ENCODE measurements around the gene CYYR1.
A peak's percentile ranks its signal among the peaks of the same experiment; 100 is the strongest.

The CYYR1 gene

GRCh38 chr21:26572702-26573381, at the start of gene CYYR1:
Gene CYYR1, minus strand, starts transcription at chr21:26573286. Its CDS starts 346 bp downstream, at chr21:26572940.
- Histone ChIP-seq H3K27me3 (no peaks in the 10 kb centered on the region), H3K4me2 (no peak within 1 kb of the TSS), H3K27ac (no peak within 1 kb of the TSS), H3K9me3 (replicated peaks in 1 of 11) (peaks cover 13 to 18% (median 14%) of the 10 kb centered on the region in 11 experiments), H3K4me3 (peak within 1 kb of the TSS in 1 of 10 experiments; percentile 21; a peak in 2 of 20 replicates), H3K9ac (no peak within 1 kb of the TSS), H3K36me3 (no peaks in the 10 kb centered on the region), H4K20me1 (no peaks in the 10 kb centered on the region), H3K4me1 (no peaks in the 10 kb centered on the region)
- TF ChIP-seq Cebpa-rat (IDR thresholded peaks at IDR 0.05): no peak

GRCh38 chr21:26617176-26617575, 44.1 kb upstream of the CYYR1 start:
- H3K27me3 ChIP-seq: no peaks in the 10 kb centered on the region
- no peak overlapping the region for H3K4me3 ChIP-seq
- H3K4me1 ChIP-seq: no peaks in the 10 kb centered on the region
- H4K20me1 ChIP-seq: no peaks in the 10 kb centered on the region
- H3K36me3 ChIP-seq: no peaks in the 10 kb centered on the region
- TF ChIP-seq Cebpa-rat (IDR thresholded peaks at IDR 0.05): no peak
- H3K4me2 ChIP-seq: no peak overlapping the region
- no peak overlapping the region for H3K9ac ChIP-seq
- H3K9me3 ChIP-seq (replicated peaks in 1 of 11): no peaks in the 10 kb centered on the region
- no peak overlapping the region for H3K27ac ChIP-seq

- Histone ChIP-seq H3K4me2 (no peak overlapping the region), H3K36me3 (no peaks in the 10 kb centered on the region), H3K4me3 (no peak overlapping the region), H3K4me1 (no peaks in the 10 kb centered on the region), H3K27me3 (no peaks in the 10 kb centered on the region), H3K9ac (no peak overlapping the region), H3K27ac (no peak overlapping the region), H4K20me1 (no peaks in the 10 kb centered on the region), H3K9me3 (replicated peaks in 1 of 11) (no peaks in the 10 kb centered on the region)
- TF ChIP-seq Cebpa-rat (IDR thresholded peaks at IDR 0.05): no peak
Measured at GRCh38 chr21:26614251-26614650, 41.2 kb upstream of the CYYR1 start.

DNA sequence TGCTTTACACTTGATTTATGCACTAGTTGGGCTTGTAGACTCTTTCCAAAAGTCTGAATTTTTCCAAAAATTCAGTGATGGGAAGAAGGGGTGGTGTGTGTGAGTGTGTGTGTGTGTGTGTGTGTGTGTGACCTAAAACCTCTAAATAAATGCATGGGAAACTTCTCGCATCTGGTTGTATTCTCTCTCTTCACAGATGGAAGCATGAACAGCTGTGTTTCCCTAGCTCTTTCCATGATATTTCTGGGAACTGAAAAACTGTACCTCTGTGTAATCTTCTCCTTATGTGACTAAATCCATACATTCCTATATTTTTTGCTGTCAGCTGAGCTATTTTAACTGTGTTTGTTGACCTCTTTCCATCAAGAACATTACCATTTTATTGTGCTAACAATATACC, 26.2 kb upstream of the CYYR1 start:
- Histone ChIP-seq H3K4me1 (no peaks in the 10 kb centered on the region), H3K9ac (no peak overlapping the region), H3K36me3 (no peaks in the 10 kb centered on the region), H3K4me3 (no peak overlapping the region), H3K4me2 (no peak overlapping the region), H3K9me3 (replicated peaks in 1 of 11) (no peaks in the 10 kb centered on the region), H3K27me3 (no peaks in the 10 kb centered on the region), H3K27ac (no peak overlapping the region), H4K20me1 (no peaks in the 10 kb centered on the region)
- no peak for TF ChIP-seq Cebpa-rat (IDR thresholded peaks at IDR 0.05)

DNA sequence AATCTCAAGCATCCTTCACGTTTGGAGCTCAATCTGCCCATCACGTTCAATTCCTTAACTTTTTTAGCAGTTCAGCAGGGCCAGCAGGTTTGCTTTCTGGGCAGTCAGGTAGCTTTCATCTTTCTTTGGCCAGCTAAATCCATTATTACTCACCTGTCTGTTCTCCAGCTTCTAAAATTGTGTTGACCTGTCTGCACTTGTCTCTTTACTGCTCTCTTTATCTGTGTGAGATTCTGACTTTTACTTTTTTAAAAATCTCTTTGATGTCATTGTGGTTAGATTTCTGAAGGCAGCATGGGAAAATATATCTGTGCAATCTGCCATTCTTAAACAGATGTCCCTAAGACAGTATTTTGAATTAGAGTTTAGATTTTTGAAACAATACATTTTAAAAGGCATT, 24.9 kb upstream of the CYYR1 start:
- H3K9me3 ChIP-seq (replicated peaks in 1 of 11): no peaks in the 10 kb centered on the region
- no peaks in the 10 kb centered on the region for H3K36me3 ChIP-seq
- H3K27me3 ChIP-seq: no peaks in the 10 kb centered on the region
- no peak overlapping the region for H3K4me3 ChIP-seq
- TF ChIP-seq Cebpa-rat (IDR thresholded peaks at IDR 0.05): no peak
- H3K4me2 ChIP-seq: no peak overlapping the region
- H3K4me1 ChIP-seq: no peaks in the 10 kb centered on the region
- no peak overlapping the region for H3K27ac ChIP-seq
- no peaks in the 10 kb centered on the region for H4K20me1 ChIP-seq
- H3K9ac ChIP-seq: no peak overlapping the region

DNA sequence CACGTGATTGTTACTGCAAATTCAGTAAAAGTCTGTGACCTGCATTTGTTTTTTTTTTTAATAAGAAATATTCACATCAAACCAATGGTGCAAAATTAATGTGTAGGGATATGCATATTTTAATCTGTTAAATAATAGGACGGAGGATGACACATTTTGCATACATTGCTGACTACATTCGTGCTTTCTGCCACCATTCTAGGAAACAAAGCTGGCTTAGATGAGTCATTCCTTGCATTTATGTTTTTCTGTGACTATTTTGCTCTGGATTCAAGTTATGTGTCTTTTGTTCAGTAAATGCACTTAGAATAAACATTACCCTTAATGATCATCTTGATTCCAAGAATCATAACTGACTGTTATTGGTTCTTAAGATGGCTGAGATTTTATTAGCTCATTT, 23.9 kb upstream of the CYYR1 start:
- TF ChIP-seq Cebpa-rat (IDR thresholded peaks at IDR 0.05): no peak
- H3K4me1 ChIP-seq: no peaks in the 10 kb centered on the region

GRCh38 chr21:26595971-26596370, 22.9 kb upstream of the CYYR1 start:
- TF ChIP-seq Cebpa-rat (IDR thresholded peaks at IDR 0.05): no peak
- Histone ChIP-seq H4K20me1 (no peaks in the 10 kb centered on the region), H3K27me3 (no peaks in the 10 kb centered on the region), H3K9me3 (replicated peaks in 1 of 11) (no peaks in the 10 kb centered on the region), H3K4me3 (no peak overlapping the region), H3K27ac (no peak overlapping the region), H3K9ac (no peak overlapping the region), H3K4me1 (no peaks in the 10 kb centered on the region), H3K4me2 (no peak overlapping the region), H3K36me3 (no peaks in the 10 kb centered on the region)

More for the DNA sequence above, 23.9 kb upstream of the CYYR1 start:
- no peak overlapping the region for H3K4me3 ChIP-seq
- H3K27me3 ChIP-seq: no peaks in the 10 kb centered on the region
- H3K9me3 ChIP-seq (replicated peaks in 1 of 11): no peaks in the 10 kb centered on the region
- H3K4me2 ChIP-seq: no peak overlapping the region
- no peaks in the 10 kb centered on the region for H3K36me3 ChIP-seq
- H3K27ac ChIP-seq: no peak overlapping the region
- H3K9ac ChIP-seq: no peak overlapping the region
- no peaks in the 10 kb centered on the region for H4K20me1 ChIP-seq

GRCh38 chr21:26593800-26594199, 20.7 kb upstream of the CYYR1 start:
- Histone ChIP-seq H3K27me3 (no peaks in the 10 kb centered on the region), H3K9me3 (replicated peaks in 1 of 11) (no peaks in the 10 kb centered on the region), H3K4me1 (no peaks in the 10 kb centered on the region), H3K27ac (no peak overlapping the region), H3K36me3 (no peaks in the 10 kb centered on the region), H3K4me3 (no peak overlapping the region), H4K20me1 (no peaks in the 10 kb centered on the region), H3K4me2 (no peak overlapping the region), H3K9ac (no peak overlapping the region)
- no peak for TF ChIP-seq Cebpa-rat (IDR thresholded peaks at IDR 0.05)

GRCh38 chr21:26591543-26591942, 18.5 kb upstream of the CYYR1 start:
- Histone ChIP-seq H3K4me1 (peaks cover 0 to 7% (median 0%) of the 10 kb centered on the region in 10 experiments; a peak in 1 of 20 replicates), H3K27ac (no peak overlapping the region), H3K9me3 (replicated peaks in 1 of 11) (no peaks in the 10 kb centered on the region), H3K4me2 (no peak overlapping the region), H3K4me3 (no peak overlapping the region), H3K9ac (no peak overlapping the region), H3K27me3 (no peaks in the 10 kb centered on the region), H4K20me1 (no peaks in the 10 kb centered on the region), H3K36me3 (no peaks in the 10 kb centered on the region)
- no peak for TF ChIP-seq Cebpa-rat (IDR thresholded peaks at IDR 0.05)

GRCh38 chr21:26588446-26588845, 15.4 kb upstream of the CYYR1 start:
- TF ChIP-seq Cebpa-rat (IDR thresholded peaks at IDR 0.05): no peak
- Histone ChIP-seq H3K4me3 (no peak overlapping the region), H3K4me2 (peak overlapping the region in 2 of 11 experiments; percentile 10 to 15; a peak in 1 of 22 replicates), H3K9ac (no peak overlapping the region), H3K36me3 (no peaks in the 10 kb centered on the region), H4K20me1 (no peaks in the 10 kb centered on the region), H3K27ac (no peak overlapping the region), H3K4me1 (peaks cover 0 to 7% (median 0%) of the 10 kb centered on the region in 10 experiments; a peak in 3 of 20 replicates), H3K27me3 (no peaks in the 10 kb centered on the region), H3K9me3 (replicated peaks in 1 of 11) (no peaks in the 10 kb centered on the region)
